Measurements from ENCODE around the gene ZFPM1.
"Not testable (repeated sequence)": the region's sequence is repeated elsewhere in the genome, so short reads cannot be mapped to it uniquely, and the experiment has no call there.

The ZFPM1 gene

DNA sequence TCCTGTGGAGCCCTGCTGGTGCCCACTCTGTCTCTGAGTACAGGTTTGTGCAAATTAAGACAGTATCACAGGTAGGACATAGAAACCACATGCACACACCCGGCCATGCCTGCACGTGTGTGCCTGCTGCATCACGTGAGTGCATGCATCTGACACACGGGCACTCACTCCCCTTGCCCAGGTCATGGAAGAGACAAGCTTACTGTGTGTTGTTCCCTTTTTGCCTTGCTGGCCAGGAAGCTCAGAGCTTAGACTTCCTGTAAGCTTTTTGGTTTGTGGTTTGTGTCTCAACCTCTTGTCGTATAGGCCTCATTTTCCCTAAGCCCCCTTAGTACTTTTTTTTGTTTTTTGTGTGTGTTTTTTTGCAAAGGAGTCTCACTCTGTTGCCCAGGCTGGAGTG is 45.3 kb upstream of the ZFPM1 start:
- H3K27ac ChIP-seq, result no peak overlapping the region
- TF ChIP-seq CTCF (IDR thresholded peaks at IDR 0.05) (no peak), ZFX (IDR thresholded peaks at IDR 0.05; ENCODE audit: borderline replicate concordance) (no peak)

DNA sequence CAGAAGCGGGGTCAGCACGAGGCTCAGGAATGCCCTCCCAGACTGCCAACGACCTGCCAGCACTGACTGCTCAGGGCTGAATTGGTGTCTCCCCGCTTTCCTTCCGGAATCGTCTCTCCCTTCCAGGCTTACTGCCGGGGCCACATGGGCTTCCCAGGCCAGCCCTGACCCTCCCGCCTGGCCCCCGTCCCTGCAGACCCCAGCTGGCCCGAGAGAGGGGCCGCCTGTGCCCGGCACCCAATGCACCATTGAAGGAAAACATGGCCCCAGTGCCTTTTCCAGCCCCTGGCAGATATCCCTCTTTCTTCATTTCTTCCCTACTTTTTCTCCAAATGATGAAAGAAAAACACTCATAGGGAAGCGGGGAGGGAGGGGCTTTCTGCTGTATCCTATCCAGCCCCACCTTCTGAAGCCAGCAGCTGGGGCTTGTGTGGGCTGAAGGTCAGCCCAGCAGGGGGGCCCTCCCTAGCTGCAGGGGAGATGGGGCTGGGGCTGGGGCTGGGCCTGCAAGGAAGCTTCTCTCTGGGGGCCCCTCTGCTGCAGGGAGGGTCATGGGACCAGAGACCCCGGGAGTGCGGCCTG is 44.4 kb upstream of the ZFPM1 start:
- H3K27ac ChIP-seq, result no peak overlapping the region
- no peak for TF ChIP-seq CTCF (IDR thresholded peaks at IDR 0.05)
- no peak for TF ChIP-seq ZFX (IDR thresholded peaks at IDR 0.05; ENCODE audit: borderline replicate concordance)

DNA sequence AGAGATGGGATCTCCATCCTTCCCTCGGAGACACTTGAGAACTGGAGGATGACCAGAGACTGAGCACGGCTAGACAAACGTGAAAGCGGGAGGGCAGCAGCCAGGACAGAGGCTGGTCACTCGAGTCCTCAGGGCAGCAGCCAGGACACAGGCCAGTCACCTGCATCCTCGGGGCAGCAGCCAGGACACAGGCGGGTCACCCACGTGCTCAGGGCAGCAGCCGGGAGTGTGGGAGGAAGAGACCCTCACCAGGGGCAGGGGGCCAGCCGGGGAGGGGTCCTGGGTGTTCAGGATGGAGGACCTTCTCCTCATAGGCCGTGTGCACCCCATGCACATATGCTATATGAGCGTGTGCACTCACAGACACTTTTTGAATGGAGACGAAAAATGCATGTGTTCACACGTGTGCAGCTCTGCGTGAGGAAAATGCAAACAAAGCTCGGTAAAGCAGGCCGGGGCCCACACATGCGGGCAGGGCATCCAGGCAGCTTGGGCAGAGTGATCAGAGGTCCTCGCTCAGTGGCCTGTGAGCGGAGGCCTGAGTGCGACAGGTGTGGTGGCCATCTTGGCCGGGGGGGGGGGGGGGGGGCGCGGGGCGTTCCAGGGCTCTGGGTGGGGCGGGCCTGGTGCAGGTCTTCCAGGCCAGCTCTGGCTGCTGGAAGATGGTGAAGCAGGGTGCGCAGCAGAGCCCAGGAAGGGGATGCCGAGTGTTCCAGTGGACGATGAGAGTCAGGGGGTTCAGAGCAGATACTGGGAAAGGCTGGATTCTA is 43.6 kb upstream of the ZFPM1 start:
- H3K27ac ChIP-seq, result no peak overlapping the region
- TF ChIP-seq CTCF (IDR thresholded peaks at IDR 0.05) (no peak), ZFX (IDR thresholded peaks at IDR 0.05; ENCODE audit: borderline replicate concordance) (no peak)

DNA sequence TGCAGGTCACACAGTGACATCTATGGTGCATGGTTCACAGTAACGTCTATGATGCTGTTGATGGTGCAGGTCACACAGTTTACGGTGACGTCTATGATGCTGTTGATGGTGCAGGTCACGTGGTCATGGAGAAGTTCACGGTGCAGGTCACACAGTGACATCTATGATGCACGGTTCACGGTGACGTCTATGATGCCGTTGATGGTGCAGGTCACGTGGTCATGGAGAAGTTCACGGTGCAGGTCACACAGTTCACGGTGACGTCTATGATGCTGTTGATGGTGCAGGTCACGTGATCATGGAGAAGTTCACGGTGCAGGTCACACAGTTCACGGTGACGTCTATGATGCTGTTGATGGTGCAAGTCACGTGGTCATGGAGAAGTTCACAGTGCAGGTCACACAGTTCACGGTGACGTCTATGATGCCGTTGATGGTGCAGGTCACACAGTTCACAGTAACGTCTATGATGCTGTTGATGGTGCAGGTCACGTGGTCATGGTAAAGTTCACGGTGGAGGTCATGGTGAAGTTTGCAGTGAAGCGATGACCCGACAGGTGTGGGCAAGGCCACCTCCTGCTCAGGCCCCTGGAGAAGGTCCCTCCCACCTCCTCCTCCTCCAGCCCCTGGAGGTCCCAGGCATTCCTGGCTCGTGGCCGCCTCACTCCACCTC is 42.6 kb upstream of the ZFPM1 start:
- not testable (repeated sequence) for H3K27ac ChIP-seq

DNA sequence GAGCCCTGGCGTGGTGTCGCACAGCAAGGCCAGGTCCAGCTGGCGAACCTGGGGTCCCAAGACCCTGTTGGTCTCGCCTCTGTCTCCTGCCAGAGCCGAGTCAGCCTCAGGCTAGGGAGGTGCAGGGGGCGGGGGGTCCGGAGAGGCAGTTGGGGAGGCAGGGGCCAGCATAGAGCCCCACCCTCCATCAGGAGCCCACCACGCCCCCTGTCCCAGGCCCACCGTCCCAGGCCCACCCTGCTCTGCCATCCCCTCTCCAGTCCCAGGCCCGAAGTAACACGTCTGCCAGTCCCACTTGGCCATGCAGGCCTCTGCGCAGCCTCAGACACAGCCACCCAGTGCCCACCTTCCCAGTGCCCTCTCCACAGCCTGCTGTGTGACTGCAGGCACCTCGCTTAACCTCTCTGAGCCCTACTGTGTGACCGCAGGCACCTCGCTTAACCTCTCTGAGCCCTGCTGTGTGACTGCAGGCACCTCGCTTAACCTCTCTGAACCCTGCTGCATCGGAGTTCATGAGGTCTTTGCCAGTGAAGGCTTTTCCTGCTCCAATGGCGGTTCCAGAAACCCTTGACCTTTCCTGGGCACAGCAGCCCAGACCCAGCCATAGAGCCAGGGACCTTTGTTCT is 41.0 kb upstream of the ZFPM1 start:
- TF ChIP-seq ZFX (IDR thresholded peaks at IDR 0.05; ENCODE audit: borderline replicate concordance) (no peak), CTCF (IDR thresholded peaks at IDR 0.05) (no peak)
- no peak overlapping the region for H3K27ac ChIP-seq

DNA sequence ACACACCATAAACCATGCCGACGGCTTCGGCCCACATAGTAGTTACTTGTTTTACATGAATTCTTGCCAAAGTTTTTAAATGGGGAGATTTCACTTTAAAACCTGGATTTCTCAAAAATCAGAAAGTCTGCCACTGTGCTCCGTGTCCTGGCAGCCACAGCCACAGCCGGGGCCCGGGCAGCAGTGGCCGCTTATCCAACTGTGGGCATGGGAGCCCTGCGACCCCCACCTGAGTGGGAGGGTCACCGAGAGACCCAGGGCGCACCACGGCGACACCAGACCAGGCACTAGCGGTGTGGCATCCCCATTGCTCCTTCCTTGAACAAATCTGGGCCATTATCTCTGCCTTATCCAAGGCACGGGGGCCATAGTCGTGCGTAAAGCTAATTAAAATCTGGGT is 40.3 kb upstream of the ZFPM1 start:
- TF ChIP-seq ZFX (IDR thresholded peaks at IDR 0.05; ENCODE audit: borderline replicate concordance) (no peak), CTCF (IDR thresholded peaks at IDR 0.05) (no peak)
- no peak overlapping the region for H3K27ac ChIP-seq

- H3K27ac ChIP-seq, result no peak overlapping the region
- TF ChIP-seq CTCF (IDR thresholded peaks at IDR 0.05), result no peak
- no peak for TF ChIP-seq ZFX (IDR thresholded peaks at IDR 0.05; ENCODE audit: borderline replicate concordance)
Observed at GRCh38 chr16:88413231-88413630, 39.8 kb upstream of the ZFPM1 start.

All from 22Rv1 (cell line).